ENCODE data around the gene PHLPP1.

Gene PHLPP1

DNA sequence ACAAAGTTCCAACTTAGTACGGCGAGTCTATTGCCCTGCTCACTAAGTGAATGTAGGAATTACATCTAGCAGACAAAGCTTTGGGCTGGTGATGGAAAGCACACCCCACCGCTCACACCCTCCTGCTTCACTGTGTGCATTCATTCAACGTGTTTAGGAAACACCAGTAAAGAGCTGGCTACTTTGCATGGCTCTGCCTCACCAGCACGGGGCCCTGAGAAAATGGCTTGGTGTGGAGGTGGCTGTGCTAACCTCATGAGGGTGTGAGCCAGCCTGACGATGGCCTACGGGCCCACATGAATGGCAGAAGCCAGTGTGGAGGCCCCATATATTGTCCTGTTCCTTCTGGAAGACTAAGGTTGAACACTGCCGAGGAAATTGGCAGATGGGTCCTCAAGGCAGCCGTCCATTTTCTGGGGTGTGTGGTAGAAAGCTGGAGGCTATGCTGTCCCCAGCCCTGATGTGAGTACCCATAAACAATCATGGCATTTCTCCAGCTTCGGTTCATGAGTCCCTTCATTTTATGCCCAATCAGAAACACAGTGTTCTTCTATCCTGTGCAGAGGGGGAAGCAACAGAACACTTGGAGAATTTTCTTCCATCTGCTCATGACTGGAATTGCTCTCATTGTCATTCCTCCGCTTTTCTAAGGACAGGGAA, 269.4 kb downstream of the PHLPP1 start:
- no peak for DNase-seq (ENCODE audit: low spot score)

DNA sequence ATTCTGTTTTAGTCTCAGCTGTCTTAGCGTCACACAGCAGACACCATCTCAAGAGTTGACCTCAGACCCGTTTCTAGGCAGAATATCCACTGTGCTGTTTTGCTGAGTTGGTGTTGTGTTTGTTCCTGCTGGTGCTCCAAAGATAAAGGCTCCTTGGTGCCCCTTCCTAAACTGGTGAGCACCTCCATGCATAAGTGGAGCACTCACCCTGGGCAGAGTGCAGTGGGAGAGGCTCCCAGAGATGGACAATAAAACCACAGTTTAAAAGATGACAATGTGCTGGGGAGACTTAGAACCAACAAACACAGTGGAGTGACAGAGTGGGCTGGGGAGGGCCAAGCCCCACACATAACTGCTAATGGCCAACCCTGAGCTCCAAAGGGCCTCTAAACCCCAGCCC, 271.1 kb downstream of the PHLPP1 start:
- no peak for DNase-seq (ENCODE audit: low spot score)

DNA sequence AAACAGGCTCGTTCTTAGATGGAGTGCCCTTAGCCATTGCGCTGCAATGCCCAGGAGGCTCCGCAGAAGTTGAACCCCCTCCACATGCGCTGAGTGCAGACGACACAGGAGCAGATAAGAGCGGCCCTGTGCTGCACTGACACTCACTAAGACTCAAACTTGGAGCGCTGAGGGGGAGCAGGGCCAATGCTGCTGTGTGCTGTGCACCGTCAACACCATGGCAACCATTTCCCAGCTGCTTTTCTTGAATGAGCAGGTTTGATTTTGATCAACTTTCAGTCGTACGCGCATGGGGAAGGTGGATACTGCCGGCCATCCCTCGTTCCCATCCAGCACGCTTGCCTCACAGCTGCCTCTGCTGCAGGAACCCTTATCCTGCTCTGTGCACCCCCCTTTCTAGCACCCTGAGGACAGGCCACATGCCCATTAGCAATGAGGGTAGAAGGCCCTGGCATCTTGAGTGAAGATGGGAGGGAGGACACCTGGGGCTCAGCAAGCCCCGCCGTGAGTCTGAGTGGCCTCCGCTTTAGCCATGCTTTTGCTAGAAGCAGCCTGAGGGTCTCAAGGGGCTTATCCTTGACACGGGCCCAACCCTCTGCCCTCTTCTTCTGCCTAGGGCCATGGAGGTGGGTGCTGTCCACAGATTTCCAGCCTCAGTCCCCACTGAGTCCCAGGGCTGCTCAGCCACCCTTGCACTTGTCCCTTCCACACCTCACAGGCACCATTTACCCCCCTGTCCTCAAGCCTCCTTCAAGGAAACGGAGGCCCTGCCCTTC, 271.9 kb downstream of the PHLPP1 start:
- no peak for DNase-seq (ENCODE audit: low spot score)

DNA sequence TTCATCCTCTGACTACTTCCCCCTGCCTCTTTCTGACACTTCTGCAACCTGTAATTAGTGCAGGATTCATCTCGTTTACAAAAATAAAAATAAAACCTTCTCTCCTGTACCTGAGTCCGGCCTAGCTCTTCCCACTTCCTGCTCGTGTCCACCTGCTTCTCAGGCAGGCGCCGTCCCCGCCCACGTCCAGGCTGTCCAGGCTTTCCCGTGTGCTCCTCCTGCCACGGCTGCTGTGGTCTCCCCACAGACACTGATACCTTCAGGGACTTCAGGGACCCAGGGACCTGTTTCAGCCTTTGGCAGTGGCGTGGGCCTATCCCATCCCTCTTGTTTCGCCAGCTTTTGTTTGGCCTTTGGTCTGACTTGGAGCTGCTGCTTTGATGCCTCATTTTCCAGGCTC, 272.5 kb downstream of the PHLPP1 start:
- DNase-seq (ENCODE audit: low spot score), result no peak

DNA sequence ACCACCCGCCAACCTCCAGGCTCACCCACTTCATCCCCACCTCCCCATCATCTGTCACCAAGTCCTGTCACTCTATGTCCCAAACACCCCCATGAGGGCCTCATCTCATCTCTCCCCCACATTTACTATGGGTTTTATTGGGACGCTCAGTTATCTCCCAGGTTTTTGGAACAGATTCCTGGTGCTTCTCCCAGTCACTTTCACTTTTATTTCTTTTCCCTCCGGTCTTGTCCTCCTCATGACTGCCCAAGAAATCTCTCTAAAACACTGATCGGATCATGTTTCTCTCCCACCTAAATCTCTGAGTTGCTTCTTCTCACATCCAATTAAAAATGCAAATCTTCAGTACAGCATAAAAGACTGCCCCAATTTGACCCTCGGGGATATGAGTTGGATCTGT, 273.1 kb downstream of the PHLPP1 start:
- no peak for DNase-seq (ENCODE audit: low spot score)

DNA sequence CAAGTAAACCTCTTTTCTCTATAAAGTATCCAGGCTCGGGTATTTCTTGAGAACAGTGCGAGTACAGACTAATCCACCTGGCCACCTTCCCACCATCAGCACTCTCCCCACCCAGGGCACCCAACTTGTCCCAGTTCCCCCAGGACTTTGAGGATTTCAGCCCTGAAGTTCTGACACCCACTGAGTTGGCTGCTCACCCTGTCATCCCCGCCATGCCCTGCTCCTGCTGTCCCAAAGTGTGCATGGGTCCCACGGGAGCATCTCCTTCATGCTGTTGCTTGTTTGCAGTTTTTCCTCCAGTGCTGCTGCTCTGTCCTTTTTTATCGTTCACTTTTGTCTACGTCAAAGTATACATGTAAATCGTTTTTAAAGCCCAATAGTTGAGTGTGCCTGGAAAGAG, 273.9 kb downstream of the PHLPP1 start:
- no peak for DNase-seq (ENCODE audit: low spot score)

DNA sequence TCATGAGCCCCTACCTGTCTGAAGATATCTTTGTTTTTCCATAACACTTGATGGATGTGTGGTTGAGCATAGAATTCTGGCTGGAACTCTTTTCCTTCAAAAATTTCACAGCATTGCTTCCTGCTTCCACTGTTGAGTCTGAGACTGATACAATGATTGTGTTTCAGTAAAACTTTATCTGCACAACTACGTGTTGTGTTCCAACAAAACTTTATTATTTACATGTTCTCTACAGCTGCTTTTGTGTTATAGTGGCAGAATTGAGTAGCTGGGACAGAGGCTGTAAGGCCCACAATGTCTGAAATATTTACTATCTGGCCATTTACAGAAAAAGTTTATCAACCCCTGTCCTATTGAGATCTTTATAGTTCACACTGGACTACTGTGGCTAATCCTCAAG, 275.3 kb downstream of the PHLPP1 start:
- DNase-seq (ENCODE audit: low spot score), result no peak

DNA sequence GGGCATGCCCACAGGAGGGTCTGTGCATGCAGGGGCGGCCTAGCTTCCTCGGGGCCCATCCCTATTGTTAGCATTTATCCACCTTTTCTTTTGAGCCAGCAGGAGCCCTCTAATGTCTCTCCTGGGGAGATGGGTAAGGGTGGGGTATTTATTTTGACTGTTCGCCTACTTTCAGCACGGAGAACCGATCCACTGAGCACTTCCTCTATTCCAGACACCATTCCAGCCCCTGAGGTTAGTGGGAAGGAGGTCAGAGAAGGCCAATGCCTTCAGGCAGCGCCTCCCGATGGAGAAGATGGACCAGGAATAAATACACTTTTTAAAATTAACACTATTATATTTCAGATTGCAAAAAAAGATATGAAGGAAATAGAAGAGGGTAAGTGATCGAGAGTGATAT, 276.0 kb downstream of the PHLPP1 start:
- DNase-seq (ENCODE audit: low spot score), result no peak

DNA sequence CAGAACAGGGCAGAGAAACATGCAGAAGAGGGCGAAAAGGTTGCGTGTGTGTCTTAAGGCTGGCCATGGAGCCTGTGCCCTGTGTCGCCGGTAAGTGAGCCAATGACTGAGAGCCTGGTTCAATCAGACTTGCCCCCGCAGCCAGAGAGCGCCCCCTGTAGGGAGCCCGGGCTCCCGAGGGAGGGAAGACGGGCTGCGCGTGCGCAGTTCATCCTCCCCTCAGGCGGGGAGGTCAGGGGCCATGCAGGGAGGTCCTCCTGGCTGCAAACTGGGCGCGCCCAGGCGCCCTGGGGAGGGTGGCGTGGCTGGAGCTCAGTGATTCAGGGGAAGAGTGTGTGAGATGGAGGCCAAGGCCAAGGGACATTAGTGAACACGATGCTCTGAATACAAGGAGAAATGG, 276.6 kb downstream of the PHLPP1 start:
- DNase-seq (ENCODE audit: low spot score), result no peak

DNA sequence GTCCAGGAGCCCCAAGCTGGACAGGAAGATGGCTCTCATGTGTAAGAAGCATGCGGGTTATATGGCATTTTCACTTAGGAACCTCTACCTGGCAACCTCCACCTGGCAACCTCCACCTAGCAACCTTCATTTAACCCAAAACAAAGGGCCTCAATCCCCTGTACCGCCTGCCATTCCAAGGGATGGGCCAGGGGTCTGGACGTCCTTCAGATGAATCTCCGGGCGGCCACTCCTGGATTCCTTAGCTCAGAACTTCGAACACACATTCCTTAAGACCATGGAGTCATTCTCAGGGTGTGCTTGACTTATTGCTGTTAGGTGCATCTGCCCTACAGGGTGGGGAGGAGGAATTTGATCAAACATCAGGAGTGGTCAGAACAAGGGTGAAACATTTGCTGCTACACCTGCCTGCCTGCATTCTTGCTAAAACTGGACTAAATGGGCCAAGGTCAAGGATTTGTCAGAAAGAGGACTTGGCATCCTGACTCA, 277.6 kb downstream of the PHLPP1 start:
- DNase-seq (ENCODE audit: low spot score), result no peak

DNA sequence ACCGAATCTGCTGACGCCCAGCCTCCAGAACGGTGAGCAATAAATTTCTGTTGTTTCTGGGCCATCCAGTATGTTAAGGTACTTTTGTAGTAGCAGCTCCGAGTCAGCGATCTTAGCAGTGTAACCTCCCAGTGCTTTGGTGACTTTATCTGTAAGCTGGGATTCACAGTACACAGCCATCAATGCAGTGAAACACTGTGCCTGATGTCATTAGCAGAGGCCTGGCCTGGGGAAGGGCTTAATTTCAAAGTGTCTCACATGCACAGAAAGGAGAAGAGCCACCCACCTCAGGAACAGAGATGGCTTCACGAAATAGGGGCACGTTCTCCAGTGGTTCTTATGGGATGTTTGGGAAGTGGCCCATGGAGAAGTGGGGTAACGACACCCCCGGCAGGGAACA, 281.2 kb downstream of the PHLPP1 start:
- DNase-seq (ENCODE audit: low spot score), result no peak

DNA sequence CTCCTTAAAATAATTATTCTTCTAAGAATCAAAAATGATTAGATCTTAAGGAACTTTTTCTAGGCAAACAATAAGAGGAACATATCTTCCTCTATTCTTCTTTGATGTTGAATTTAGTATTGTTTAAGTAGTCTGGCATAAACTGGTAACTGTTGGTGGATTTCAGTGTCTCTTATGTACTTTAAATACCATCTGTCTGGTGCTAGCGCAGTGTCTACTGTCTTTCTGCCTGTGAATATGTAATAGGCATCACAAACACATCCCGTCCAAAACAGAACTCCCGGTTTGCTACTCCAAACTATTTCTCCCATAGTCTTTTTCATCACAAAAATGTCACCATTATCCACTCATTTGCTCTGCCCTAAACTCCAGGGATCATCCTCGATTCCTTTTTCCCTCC, 281.7 kb downstream of the PHLPP1 start:
- no peak for DNase-seq (ENCODE audit: low spot score)

DNA sequence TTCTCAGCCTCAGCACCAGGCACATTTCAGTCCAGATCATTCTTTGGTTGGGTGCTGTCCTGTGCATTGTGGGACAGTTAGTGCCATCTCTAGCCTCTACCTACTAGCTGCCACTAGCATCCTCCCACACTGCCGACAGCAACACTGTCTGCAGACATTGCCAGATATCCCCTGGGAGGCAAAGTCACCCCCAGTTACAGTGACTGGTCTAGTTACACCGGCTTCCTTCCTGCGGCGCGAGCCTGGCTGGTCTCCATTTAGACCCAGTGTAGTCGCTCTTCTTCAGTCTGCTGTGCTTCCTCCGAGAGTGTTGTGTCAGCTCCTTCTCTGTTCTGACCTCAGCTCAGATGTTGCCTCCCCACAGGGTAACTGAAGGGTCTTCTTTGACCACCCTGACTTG, 283.1 kb downstream of the PHLPP1 start:
- no peak for DNase-seq (ENCODE audit: low spot score)

DNA sequence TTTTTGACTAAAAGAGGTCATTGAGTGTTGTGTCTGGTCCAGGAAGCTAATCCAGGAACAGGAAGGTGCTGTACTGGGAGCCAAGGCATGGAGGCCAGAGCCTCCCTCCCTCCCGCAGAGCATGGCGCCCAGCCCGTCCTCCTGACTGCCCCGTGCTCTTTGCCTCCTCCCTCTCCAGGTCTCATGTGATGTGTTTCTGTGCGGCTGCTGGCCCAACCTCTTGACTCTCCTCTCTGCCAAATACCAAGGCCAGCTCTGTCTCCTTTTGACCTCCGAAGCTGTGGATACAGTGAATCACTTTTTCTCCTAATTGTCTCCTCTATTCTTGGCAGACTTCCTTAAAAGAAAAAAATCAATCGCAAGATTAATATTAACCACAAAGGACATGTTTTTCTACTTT, 284.1 kb downstream of the PHLPP1 start:
- DNase-seq (ENCODE audit: low spot score), result no peak

DNA sequence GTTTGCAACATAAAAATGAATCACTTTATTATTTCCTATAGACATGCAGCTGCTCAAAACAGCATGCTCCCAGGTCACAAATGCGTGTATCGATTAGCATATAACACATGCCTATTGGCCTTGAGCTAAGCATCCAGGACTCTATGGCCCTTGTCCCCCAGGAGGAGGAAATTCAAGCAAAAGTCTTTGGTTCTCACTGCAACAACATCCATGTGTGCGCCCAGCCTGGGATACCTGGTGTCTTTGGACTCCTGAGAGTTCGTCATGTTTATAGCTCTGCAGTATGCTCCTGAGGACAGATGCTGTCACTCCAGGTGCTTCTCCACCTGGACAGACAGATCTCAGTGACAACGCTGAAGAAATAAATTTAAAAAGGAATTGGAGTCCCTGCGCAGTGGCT, 284.6 kb downstream of the PHLPP1 start:
- DNase-seq (ENCODE audit: low spot score), result no peak

DNA sequence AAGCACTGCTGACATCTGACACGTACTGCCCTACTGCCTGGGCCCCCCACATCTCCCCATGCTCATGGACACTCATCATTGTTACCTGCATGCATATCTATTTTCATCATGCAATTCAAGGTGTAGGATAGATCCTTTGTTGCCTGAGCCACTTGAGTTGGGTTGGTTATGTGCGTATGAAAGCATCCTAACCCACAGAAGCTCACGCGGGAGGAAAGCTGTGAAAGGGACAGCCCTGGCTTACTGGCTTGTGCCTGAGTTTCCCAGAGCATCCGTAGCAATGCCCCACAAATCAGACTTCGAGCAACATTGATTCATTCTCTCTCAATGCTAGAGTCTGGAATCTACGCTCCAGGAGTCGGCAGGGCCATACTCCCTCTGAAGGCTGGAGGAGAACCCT, 285.5 kb downstream of the PHLPP1 start:
- DNase-seq (ENCODE audit: low spot score), result no peak

DNA sequence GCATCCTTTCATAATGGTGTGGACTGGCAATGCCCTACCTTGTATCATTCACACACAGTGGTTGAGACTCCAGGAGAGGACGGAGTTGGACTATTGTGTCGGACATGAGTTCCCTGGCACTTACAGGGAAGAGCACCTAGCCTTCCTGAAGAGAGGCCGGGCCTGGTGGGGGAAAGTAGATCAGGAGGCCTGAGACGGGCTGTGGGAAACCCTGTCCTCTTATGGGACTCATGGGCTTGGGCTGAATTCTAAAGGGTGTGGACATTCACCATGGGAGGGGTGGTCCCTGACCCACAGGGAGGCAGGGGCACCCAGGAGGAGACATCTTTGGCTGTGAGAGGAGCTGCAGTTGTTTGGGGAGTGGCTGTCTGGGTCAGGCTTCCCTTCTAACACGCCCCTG, 286.5 kb downstream of the PHLPP1 start:
- no peak for DNase-seq (ENCODE audit: low spot score)

DNA sequence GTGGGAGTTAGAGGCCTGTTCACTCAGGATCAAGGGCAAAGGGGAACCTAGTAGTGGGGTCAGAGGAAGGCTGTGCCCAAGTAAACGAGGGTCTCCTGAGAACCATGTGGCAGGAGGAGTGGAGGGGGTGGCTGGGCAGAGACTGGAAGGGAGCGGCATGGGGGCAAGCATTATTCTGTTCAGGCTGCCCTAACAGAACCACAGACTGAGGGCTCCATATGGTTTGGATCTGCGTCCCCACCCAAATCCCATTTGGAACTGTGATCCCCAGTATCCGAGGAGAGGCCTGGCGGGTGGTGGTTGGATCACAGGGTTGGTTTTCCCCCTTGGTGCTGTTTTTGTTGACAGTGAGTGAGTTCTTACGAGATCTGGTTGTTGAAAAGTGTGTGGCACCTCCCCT, 287.0 kb downstream of the PHLPP1 start:
- no peak for DNase-seq (ENCODE audit: low spot score)

DNA sequence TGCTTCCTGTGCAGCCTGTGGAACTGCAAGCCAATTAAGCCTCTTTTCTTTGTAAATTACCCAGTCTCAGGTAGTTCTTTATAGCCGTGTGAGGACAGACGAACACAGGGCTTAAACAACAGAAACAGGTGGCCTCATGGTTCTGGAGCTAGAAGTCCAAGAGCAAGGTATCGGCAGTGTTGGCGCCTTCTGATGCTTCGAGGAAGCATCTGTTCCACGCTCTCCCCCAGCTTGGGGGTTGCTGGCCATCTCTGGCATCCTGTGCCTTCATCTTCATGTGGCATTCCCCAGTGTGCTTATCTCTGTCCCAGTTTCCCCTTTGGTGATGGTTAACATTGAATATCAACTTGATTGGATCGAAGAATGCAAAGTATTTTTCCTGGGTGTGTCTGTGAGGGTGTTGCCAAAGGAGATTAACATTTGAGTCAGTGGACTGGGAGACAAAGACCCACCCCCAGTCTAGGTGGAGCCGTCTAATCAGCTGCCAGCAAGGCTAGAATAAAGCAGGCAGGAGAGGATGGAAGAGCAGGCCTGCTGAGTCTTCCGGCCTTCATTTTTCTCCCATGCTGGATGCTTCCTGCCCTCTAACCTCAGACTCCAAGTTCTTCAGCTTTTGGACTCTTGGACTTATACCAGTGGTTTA, 287.6 kb downstream of the PHLPP1 start:
- DNase-seq (ENCODE audit: low spot score), result no peak

DNA sequence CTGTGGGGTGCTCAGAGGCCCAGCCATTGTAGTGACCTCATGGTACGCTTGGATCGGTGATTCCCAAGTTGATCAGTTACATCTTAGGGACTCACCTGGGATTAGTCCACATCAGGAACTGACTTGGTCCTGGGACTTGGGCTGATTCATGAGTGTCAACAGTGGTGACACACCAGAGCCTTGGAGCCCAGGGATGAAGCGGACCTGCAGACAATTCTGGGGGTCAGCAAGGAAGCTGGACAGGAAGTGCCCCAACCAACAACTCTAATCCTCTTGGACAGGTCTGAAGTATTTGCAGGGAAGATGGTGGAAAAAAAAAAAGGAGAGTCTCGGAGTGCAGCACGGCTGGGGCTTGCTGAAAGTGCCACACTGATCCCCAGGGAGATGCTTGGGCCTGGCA, 288.6 kb downstream of the PHLPP1 start:
- no peak for DNase-seq (ENCODE audit: low spot score)

DNA sequence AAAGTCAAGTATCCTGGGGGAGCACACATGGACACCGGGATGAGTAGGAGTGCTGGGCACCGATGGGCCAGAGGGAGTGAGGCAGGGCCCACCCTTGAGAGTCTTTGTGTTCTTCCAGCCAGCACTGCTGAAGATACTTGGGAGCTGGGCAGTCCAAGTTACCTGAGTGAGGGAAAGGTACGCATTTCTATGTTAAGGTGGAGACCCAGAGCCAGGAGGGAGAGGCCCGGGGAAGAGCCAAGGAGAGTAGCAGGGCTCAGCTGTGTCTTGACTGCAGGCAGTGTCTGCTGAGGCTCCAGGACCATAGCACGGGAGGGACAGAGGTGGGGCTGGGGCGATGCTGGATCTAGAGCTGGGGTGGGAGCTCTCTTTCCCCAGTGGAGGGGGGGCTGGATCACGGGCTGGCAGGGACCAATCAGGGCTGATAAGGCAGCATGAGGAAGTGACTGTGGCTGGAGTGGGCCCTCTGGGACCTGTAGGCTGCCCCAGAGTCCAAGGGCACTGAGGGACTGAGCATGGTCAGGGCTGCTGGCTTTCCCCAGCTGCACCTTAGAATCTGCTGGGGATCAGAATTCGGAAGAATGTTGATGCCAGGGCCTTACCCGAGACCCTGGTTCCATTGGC, 289.2 kb downstream of the PHLPP1 start:
- no peak for DNase-seq (ENCODE audit: low spot score)

DNA sequence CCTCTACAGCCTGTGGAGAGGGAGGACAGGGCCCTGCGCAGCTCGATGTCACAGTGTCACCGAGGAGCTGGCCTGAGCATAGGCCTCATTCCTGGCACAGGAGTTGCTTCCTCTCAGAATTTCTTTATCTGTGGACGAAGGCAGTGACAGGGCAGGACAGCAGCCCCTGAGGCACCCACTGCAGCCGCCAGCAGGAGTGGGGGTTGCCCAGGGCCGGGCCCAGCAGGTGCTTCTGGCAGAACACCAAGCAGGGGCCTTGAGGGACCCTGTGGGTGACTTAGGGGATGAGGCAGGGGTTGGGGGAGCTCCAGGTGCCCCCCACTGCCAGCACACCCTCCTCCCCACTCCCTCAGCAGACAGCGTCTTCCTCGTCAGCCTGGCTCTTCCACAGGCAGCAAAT, 290.0 kb downstream of the PHLPP1 start:
- DNase-seq (ENCODE audit: low spot score), result no peak

DNA sequence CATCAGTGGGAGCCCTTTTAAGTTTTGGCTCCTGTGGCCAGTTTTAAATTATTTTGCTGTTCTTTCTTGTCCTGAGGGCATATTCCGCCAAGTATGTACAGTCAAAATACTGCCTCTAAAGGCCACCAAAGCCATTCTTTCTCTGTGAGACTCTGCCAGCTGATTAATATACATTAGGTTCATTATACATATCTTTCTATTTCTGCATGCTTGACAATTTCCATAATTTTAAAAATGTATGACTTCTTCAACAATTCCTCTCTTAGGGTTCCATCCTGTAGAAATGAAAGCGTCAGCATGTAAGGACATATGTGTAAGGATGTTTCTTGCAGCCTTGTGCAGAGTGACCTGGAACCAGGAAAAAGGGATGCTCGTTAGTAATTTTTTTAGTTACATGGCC, 291.9 kb downstream of the PHLPP1 start:
- DNase-seq (ENCODE audit: low spot score), result no peak

All from CD4-positive, alpha-beta T cell treated with Interleukin-15 for 4 hours (primary cell).